Measurements from ENCODE around the gene GHRH. TPM values are rescaled to one million over a fixed set of nuclear protein-coding genes. Genes with fewer than 3 reads are reported as not detected.

GHRH gene
- total RNA-seq, 1 experiment from 2014 or later = not detected

- Histone ChIP-seq H3K9me3 (ENCODE audit: control insufficient read depth, insufficient read depth, low read depth, low read length) (no peaks in the 10 kb centered on the region), H3K4me3 (ENCODE audit: low read depth in 2 of 2, low read length in 2 of 2) (no peak overlapping the region), H3K27me3 (ENCODE audit: control insufficient read depth, insufficient read depth, low read length) (no peaks in the 10 kb centered on the region), H3K36me3 (ENCODE audit: control insufficient read depth, insufficient read depth, low read length) (peaks cover 2% of the 10 kb centered on the region; the same call in 1 of the 2 replicates), H3K27ac (ENCODE audit: low read length) (no peak overlapping the region), H3K4me1 (ENCODE audit: control insufficient read depth, insufficient read depth, low read length) (0 out of 2 replicates have a peak, but pooled peaks cover 8% of the 10 kb centered on the region)
- ChIA-PET POLR2A (no interaction called here), CTCF (no interaction called here)
- DNase-seq (ENCODE audit: low read depth, low spot score) = no peak
- intact Hi-C loops (cut with micrococcal nuclease; ENCODE audit: unreplicated experiment) (no loop called here), in situ Hi-C loops (cut with HindIII; ENCODE audit: low pct_unique_long_range_greater_than_20kb, low sequenced_read_pairs) (no loop called here)
- no peak for ATAC-seq
- TF ChIP-seq SIN3A (IDR thresholded peaks at IDR 0.05; ENCODE audit: borderline replicate concordance, insufficient read depth, low read depth, low read length) = no peak
- no peak for TF ChIP-seq TCF7L2 (IDR thresholded peaks at IDR 0.05; ENCODE audit: low read depth, low read length)
- TF ChIP-seq, protein P1, sequence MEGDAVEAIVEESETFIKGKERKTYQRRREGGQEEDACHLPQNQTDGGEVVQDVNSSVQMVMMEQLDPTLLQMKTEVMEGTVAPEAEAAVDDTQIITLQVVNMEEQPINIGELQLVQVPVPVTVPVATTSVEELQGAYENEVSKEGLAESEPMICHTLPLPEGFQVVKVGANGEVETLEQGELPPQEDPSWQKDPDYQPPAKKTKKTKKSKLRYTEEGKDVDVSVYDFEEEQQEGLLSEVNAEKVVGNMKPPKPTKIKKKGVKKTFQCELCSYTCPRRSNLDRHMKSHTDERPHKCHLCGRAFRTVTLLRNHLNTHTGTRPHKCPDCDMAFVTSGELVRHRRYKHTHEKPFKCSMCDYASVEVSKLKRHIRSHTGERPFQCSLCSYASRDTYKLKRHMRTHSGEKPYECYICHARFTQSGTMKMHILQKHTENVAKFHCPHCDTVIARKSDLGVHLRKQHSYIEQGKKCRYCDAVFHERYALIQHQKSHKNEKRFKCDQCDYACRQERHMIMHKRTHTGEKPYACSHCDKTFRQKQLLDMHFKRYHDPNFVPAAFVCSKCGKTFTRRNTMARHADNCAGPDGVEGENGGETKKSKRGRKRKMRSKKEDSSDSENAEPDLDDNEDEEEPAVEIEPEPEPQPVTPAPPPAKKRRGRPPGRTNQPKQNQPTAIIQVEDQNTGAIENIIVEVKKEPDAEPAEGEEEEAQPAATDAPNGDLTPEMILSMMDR (IDR thresholded peaks at IDR 0.05) = no peak
- TF ChIP-seq, protein P2, sequence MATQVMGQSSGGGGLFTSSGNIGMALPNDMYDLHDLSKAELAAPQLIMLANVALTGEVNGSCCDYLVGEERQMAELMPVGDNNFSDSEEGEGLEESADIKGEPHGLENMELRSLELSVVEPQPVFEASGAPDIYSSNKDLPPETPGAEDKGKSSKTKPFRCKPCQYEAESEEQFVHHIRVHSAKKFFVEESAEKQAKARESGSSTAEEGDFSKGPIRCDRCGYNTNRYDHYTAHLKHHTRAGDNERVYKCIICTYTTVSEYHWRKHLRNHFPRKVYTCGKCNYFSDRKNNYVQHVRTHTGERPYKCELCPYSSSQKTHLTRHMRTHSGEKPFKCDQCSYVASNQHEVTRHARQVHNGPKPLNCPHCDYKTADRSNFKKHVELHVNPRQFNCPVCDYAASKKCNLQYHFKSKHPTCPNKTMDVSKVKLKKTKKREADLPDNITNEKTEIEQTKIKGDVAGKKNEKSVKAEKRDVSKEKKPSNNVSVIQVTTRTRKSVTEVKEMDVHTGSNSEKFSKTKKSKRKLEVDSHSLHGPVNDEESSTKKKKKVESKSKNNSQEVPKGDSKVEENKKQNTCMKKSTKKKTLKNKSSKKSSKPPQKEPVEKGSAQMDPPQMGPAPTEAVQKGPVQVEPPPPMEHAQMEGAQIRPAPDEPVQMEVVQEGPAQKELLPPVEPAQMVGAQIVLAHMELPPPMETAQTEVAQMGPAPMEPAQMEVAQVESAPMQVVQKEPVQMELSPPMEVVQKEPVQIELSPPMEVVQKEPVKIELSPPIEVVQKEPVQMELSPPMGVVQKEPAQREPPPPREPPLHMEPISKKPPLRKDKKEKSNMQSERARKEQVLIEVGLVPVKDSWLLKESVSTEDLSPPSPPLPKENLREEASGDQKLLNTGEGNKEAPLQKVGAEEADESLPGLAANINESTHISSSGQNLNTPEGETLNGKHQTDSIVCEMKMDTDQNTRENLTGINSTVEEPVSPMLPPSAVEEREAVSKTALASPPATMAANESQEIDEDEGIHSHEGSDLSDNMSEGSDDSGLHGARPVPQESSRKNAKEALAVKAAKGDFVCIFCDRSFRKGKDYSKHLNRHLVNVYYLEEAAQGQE (IDR thresholded peaks at IDR 0.05; ENCODE audit: insufficient read depth in 1 of 2, low read depth in 2 of 2, low read length in 1 of 2) = no peak
- no peak for TF ChIP-seq POLR2AphosphoS5 (IDR thresholded peaks at IDR 0.05; ENCODE audit: low read depth, low read length)
- no TSS peak for BruUV-seq (replicated peaks)
Measured at GRCh38 chr20:37301120-37301519, 39.5 kb upstream of the GHRH start.

- no peaks in the 10 kb centered on the region for H3K9me3 ChIP-seq (ENCODE audit: control insufficient read depth, insufficient read depth, low read depth, low read length)
- no TSS peak for BruUV-seq (replicated peaks)
- H3K4me1 ChIP-seq (ENCODE audit: control insufficient read depth, insufficient read depth, low read length) = peaks cover 14% of the 10 kb centered on the region
- in situ Hi-C loops (cut with HindIII; ENCODE audit: low pct_unique_long_range_greater_than_20kb, low sequenced_read_pairs) (no loop called here), intact Hi-C loops (cut with micrococcal nuclease; ENCODE audit: unreplicated experiment) (no loop called here)
- no peak overlapping the region for H3K27ac ChIP-seq (ENCODE audit: low read length)
- H3K27me3 ChIP-seq (ENCODE audit: control insufficient read depth, insufficient read depth, low read length) = no peaks in the 10 kb centered on the region
- H3K4me3 ChIP-seq (ENCODE audit: low read depth in 2 of 2, low read length in 2 of 2) = no peak overlapping the region
- no peak for TF ChIP-seq TCF7L2 (IDR thresholded peaks at IDR 0.05; ENCODE audit: low read depth, low read length)
- ATAC-seq (no peak), DNase-seq (ENCODE audit: low read depth, low spot score) (no peak)
- peaks cover 2% of the 10 kb centered on the region; the same call in 1 of the 2 replicates for H3K36me3 ChIP-seq (ENCODE audit: control insufficient read depth, insufficient read depth, low read length)
- POLR2A ChIA-PET = no interaction called here
- CTCF ChIA-PET = no interaction called here
Measured at GRCh38 chr20:37299718-37300528, 38.3 kb upstream of the GHRH start.
